Psoas muscle (tissue), 8 donors: ENCODE results near the gene CLASP1. TPM values are rescaled to one million over a fixed set of nuclear protein-coding genes. Genes with fewer than 3 reads are reported as not detected.
A peak's percentile ranks its signal among the peaks of the same experiment; 100 is the strongest.
"Not testable (repeated sequence)": the region's sequence is repeated elsewhere in the genome, so short reads cannot be mapped to it uniquely, and the experiment has no call there.

Experiments
- ATAC-seq, 4 donors: fragments of 200-7000 bp; cut with Tn5 transposase; one replicate each; pipeline ENCODE4 v1.9.1; 2020; ENCODE audit warnings: moderate library complexity in 3 of 4, mild to moderate bottlenecking in 2 of 4
- DNase-seq, 2 donors: peaks; one replicate each; pipeline ENCODE4 v3.0.0-alpha.2; 2020
- H3K27ac ChIP-seq: fragments of 200-600 bp; one replicate; pipeline ENCODE4 v1.8.0; 2022
- H3K27me3 ChIP-seq, 3 donors: fragments of 200-600 bp in 1 of 3; one replicate each; pipeline versions ENCODE4 v1.6.1 to v1.8.0; 2013 to 2022; ENCODE audit warnings: low read length in 2 of 3, mild to moderate bottlenecking in 2 of 3, moderate library complexity in 1 of 3; ENCODE audit not compliant: insufficient read depth in 3 of 3
- H3K36me3 ChIP-seq, 2 donors: fragments of 200-600 bp in 1 of 2; one replicate each; pipeline versions ENCODE4 v1.6.1 to v1.8.0; 2013 to 2022; ENCODE audit warnings: low read depth in 1 of 2, mild to moderate bottlenecking in 1 of 2, moderate library complexity in 1 of 2; ENCODE audit not compliant: insufficient read depth in 1 of 2
- H3K4me1 ChIP-seq: fragments of 200-600 bp; one replicate; pipeline ENCODE4 v1.8.0; 2022
- H3K4me3 ChIP-seq: fragments of 200-600 bp; one replicate; pipeline ENCODE4 v1.8.0; 2022; ENCODE audit warnings: mild to moderate bottlenecking
- H3K9me3 ChIP-seq: fragments of 200-600 bp; one replicate; pipeline ENCODE4 v1.8.0; 2022
- CTCF ChIP-seq: fragments of 200-600 bp; IDR thresholded peaks from one replicate; pipeline ENCODE4 v1.8.0; 2022; ENCODE audit warnings: antibody characterized with exemption
- WGBS, 3 donors: extraction: QIAGEN DNeasy Blood & Tissue Kit; methylation state at CpG; one replicate each; pipeline versions ENCODE4 v1.1.6 to v1.1.7; 2013; 5-methylcytosine and 5-hydroxymethylcytosine counted together
- intact Hi-C, 2 donors: fragments of 100-400 bp; cut with DNase I; formaldehyde crosslinking; loops; one replicate each; pipeline versions ENCODE4 v1.11.0 to v1.14.2; 2022
- polyA plus RNA-seq, 3 donors: library from polyadenylated mRNA; stranded (reverse); fragments of 200-250 nt; gene quantifications; one replicate each; pipeline ENCODE4 v1.2.3, GENCODE V29; 2013
- total RNA-seq, 4 donors: library from RNA; stranded (reverse); fragmentation: NEBNext Ultra II Directional in 2 of 4; extraction: Animal tissue kit (Norgen Biotek cat#: 25700) in 2 of 4; gene quantifications; one replicate each; pipeline versions ENCODE4 v1.2.1 to v1.2.4, GENCODE V29; 2021 to 2023
- donor health status: healthy with polysubstance abuse.
- donor health status: DM: no; HTN: no; CAD: no; lungs with moderate emphysema.
- donor health status: Bipolar disorder and iron deficiency.
- donor health status: healthy.
- donor health status: DM: yes; HTN: yes; CAD: no.
- donor health status: DM: no; HTN: no; CAD: no.
- donor health status: DM: no; HTN: no; CAD: no.
- donor health status: DM: yes; HTN: yes; CAD: no.

Gene CLASP1
- total and polyA plus RNA-seq, 7 donors: 11.6 to 60.7 (median 38.8) TPM

GRCh38 chr2:121567957-121568409 is 81.3 kb downstream of the CLASP1 start:
- Histone ChIP-seq H3K36me3 (no peaks in the 10 kb centered on the region), H3K27me3 (no peaks in the 10 kb centered on the region), H3K4me3 (no peak overlapping the region), H3K27ac (peak overlapping the region; percentile 84), H3K9me3 (no peaks in the 10 kb centered on the region), H3K4me1 (peaks cover 84% of the 10 kb centered on the region)
- DNase-seq (no peak), ATAC-seq (peak in 2 of 4 donors; percentile 17 to 26)
- intact Hi-C loops: loop anchor here (2.0 to 5.0 kb wide), 2 partner anchors 35 to 36 kb away; partner anchors contain the start of gene RNU4ATAC (in 1 of the 2)
- TF ChIP-seq CTCF: no peak
- 48 to 66% (median 48%) methylated on average over 4 of the region's 4 CpGs for WGBS, 3 donors

GRCh38 chr2:121567452-121567851 is 81.8 kb downstream of the CLASP1 start:
- intact Hi-C loops: loop anchor here (2.0 to 5.0 kb wide), 2 partner anchors 35 kb away; partner anchors contain the start of gene RNU4ATAC (in 1 of the 2)
- peaks cover 90% of the 10 kb centered on the region for H3K4me1 ChIP-seq
- H3K27ac ChIP-seq: peak overlapping the region; percentile 84
- TF ChIP-seq CTCF: no peak
- DNase-seq (no peak), ATAC-seq (no peak)
- H3K36me3 ChIP-seq: no peaks in the 10 kb centered on the region
- 38 to 81% (median 52%) methylated on average over 7 of the region's 7 CpGs for WGBS, 3 donors
- H3K27me3 ChIP-seq: no peaks in the 10 kb centered on the region
- H3K4me3 ChIP-seq: peak overlapping the region; percentile 14
- no peaks in the 10 kb centered on the region for H3K9me3 ChIP-seq

GRCh38 chr2:121565389-121566250 is 83.6 kb downstream of the CLASP1 start:
- Histone ChIP-seq H3K4me1 (peaks cover 95% of the 10 kb centered on the region), H3K36me3 (no peaks in the 10 kb centered on the region), H3K27me3 (no peaks in the 10 kb centered on the region), H3K4me3 (peak overlapping the region; percentile 43), H3K9me3 (no peaks in the 10 kb centered on the region), H3K27ac (peak overlapping the region; percentile 84)
- TF ChIP-seq CTCF: no peak
- intact Hi-C loops: loop anchor here (2.0 to 5.0 kb wide), 2 partner anchors 33 kb away; partner anchors contain the start of gene RNU4ATAC (in 1 of the 2)
- WGBS, 3 donors: 21 to 29% (median 23%) methylated on average over 5 of the region's 5 CpGs
- ATAC-seq (peak; percentile 89 to 91 (median 90)), DNase-seq (peak; percentile 37 to 68)

- Histone ChIP-seq H3K9me3 (no peaks in the 10 kb centered on the region), H3K4me1 (peaks cover 91% of the 10 kb centered on the region), H3K27me3 (no peaks in the 10 kb centered on the region), H3K27ac (peak overlapping the region; percentile 84), H3K4me3 (peak overlapping the region; percentile 43), H3K36me3 (no peaks in the 10 kb centered on the region)
- intact Hi-C loops: loop anchor here in 1 of 2 donors (5.0 kb wide), 1 partner anchor 33 kb away; the partner anchor contains the start of gene RNU4ATAC
- DNase-seq (no peak), ATAC-seq (peak in 1 of 4 donors; percentile 1)
- no peak for TF ChIP-seq CTCF
- WGBS, 3 donors: 49 to 71% (median 50%) methylated on average over 3 of the region's 3 CpGs
Measured at GRCh38 chr2:121564905-121565304, 84.4 kb downstream of the CLASP1 start.

- H3K27me3 ChIP-seq, ATAC-seq, H3K4me3 ChIP-seq, H3K36me3 ChIP-seq, H3K9me3 ChIP-seq, intact Hi-C loops, DNase-seq: not testable (repeated sequence)
- H3K27ac ChIP-seq: peak overlapping the region; percentile 84
- WGBS, 3 donors: 36 to 90% (median 54%) methylated on average over 1 of the region's 1 CpG
- H3K4me1 ChIP-seq: peaks cover 87% of the 10 kb centered on the region
Measured at GRCh38 chr2:121563754-121564153, 85.5 kb downstream of the CLASP1 start.
